ENCODE data around the gene DNAH2. TPM values are rescaled to one million over a fixed set of nuclear protein-coding genes. Genes with fewer than 3 reads are reported as not detected.

The DNAH2 gene
- total and polyA plus RNA-seq, 9 of the 15 experiments (the other 6 are each of a cell fraction or from before 2014, with no cell fraction given), result 0.03 TPM; not detected in 8

DNA sequence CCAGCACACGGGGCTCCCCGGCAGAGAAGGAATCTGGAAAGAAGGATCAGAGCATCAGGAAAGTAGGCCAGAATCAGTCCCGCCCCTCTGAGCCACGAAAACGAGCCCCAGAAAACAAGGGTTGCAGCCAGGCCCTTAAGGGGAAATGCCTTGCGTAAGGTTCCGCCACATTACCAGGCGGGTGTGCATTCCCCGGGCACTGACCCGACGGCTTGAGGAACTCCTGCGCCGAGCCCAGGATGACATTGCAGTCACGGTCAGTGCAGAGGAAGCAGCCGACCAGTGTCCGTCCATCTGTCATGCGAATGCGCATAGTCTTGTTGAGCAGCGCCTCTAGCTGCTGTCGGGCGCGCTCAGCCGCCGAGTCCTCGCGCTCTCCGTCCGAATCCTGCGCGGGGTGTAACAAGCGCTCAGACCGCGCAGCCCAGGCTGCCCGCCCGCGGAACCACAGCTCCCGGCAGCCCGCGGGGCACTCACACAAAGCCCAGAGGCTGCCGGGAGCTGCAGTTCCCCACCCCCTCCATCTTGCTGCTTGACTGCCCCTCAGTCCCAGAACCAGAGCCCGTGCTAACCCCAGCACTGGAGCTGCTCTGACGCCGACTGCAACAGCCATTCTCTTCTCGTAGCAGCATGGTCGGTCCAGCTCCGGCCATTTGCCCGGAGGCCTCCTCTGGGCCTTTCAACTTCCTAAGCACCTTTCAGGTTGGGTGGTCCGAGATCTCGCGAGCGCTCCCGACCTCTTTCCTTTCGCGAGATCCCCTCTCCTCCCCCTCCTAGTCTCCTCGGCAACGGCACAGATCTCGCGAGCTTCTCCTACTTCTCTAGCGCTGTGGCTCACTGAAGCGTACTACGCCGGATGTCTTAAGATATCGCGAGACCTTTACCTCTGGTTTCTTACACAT, 139.5 kb downstream of the DNAH2 start, which contains the start of gene NAA38 (continued):
- TF ChIP-seq TEAD1 (CRISPR knock-in tag; IDR thresholded peaks at IDR 0.05) (0 out of 4 replicates have a peak, but pooled peaks of 1 of the 2 experiments have one; percentile 46), GTF2F1 (IDR thresholded peaks at IDR 0.05; ENCODE audit: low read depth, low read length) (no peak), SRSF1 (IDR thresholded peaks at IDR 0.05; ENCODE audit: low read depth, low read length) (no peak), POLR2AphosphoS5 (IDR thresholded peaks at IDR 0.05; ENCODE audit: control insufficient read depth, insufficient read depth, low read depth, low read length) (peak; percentile 43; the same call in 1 of the 2 replicates), JUN (IDR thresholded peaks at IDR 0.05; ENCODE audit: borderline replicate concordance, low read depth, low read length) (no peak), JUN (CRISPR knock-in tag; IDR thresholded peaks at IDR 0.05; ENCODE audit: borderline replicate concordance) (no peak), FOXK1 (CRISPR knock-in tag; IDR thresholded peaks at IDR 0.05; ENCODE audit: borderline replicate concordance) (no peak), JUNB (CRISPR knock-in tag; conservative IDR thresholded peaks at IDR 0.05) (no peak), XRCC3 (IDR thresholded peaks at IDR 0.05) (no peak), ZBTB7A (IDR thresholded peaks at IDR 0.05; ENCODE audit: borderline replicate concordance, control insufficient read depth, low read depth, low read length) (peak; percentile 68; the same call in 1 of the 2 replicates), HMGN3 (IDR thresholded peaks at IDR 0.05; ENCODE audit: borderline replicate concordance, extremely low read depth, insufficient read length, low read depth, low read length) (peak; percentile 89), CBFA2T2 (conservative IDR thresholded peaks at IDR 0.05) (no peak), ZNF551 (CRISPR knock-in tag; IDR thresholded peaks at IDR 0.05) (no peak), HNRNPLL (IDR thresholded peaks at IDR 0.05; ENCODE audit: low read depth, low read length, poor library complexity, severe bottlenecking) (peak; percentile 83), TCFL5 (CRISPR knock-in tag; conservative IDR thresholded peaks at IDR 0.05) (no peak), RAD21 (CRISPR knock-in tag; conservative IDR thresholded peaks at IDR 0.05 in 1 of 2, IDR thresholded peaks at IDR 0.05 in 1 of 2) (peak; percentile 36 to 63), ZNF717 (CRISPR knock-in tag; IDR thresholded peaks at IDR 0.05) (no peak), ARID2 (IDR thresholded peaks at IDR 0.05) (no peak), SAFB2 (IDR thresholded peaks at IDR 0.05; ENCODE audit: borderline replicate concordance, low read depth, low read length, severe bottlenecking) (no peak)
- TF ChIP-seq, protein P1, sequence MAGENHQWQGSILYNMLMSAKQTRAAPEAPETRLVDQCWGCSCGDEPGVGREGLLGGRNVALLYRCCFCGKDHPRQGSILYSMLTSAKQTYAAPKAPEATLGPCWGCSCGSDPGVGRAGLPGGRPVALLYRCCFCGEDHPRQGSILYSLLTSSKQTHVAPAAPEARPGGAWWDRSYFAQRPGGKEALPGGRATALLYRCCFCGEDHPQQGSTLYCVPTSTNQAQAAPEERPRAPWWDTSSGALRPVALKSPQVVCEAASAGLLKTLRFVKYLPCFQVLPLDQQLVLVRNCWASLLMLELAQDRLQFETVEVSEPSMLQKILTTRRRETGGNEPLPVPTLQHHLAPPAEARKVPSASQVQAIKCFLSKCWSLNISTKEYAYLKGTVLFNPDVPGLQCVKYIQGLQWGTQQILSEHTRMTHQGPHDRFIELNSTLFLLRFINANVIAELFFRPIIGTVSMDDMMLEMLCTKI (IDR thresholded peaks at IDR 0.05; ENCODE audit: partially characterized antibody), result no peak
- TF ChIP-seq, protein P2, sequence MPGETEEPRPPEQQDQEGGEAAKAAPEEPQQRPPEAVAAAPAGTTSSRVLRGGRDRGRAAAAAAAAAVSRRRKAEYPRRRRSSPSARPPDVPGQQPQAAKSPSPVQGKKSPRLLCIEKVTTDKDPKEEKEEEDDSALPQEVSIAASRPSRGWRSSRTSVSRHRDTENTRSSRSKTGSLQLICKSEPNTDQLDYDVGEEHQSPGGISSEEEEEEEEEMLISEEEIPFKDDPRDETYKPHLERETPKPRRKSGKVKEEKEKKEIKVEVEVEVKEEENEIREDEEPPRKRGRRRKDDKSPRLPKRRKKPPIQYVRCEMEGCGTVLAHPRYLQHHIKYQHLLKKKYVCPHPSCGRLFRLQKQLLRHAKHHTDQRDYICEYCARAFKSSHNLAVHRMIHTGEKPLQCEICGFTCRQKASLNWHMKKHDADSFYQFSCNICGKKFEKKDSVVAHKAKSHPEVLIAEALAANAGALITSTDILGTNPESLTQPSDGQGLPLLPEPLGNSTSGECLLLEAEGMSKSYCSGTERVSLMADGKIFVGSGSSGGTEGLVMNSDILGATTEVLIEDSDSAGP (CRISPR knock-in tag; IDR thresholded peaks at IDR 0.05), result no peak
- TF ChIP-seq, protein P3, sequence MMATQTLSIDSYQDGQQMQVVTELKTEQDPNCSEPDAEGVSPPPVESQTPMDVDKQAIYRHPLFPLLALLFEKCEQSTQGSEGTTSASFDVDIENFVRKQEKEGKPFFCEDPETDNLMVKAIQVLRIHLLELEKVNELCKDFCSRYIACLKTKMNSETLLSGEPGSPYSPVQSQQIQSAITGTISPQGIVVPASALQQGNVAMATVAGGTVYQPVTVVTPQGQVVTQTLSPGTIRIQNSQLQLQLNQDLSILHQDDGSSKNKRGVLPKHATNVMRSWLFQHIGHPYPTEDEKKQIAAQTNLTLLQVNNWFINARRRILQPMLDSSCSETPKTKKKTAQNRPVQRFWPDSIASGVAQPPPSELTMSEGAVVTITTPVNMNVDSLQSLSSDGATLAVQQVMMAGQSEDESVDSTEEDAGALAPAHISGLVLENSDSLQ (IDR thresholded peaks at IDR 0.05), result peak; percentile 71; the same call in 1 of the 2 replicates

All from K562 (cell line).